ENCODE data around the gene HPCAL1. TPM values are rescaled to one million over a fixed set of nuclear protein-coding genes. Genes with fewer than 3 reads are reported as not detected.

HPCAL1 gene
- polyA plus RNA-seq, 1 donor from 2014 or later: 63.4 TPM

DNA sequence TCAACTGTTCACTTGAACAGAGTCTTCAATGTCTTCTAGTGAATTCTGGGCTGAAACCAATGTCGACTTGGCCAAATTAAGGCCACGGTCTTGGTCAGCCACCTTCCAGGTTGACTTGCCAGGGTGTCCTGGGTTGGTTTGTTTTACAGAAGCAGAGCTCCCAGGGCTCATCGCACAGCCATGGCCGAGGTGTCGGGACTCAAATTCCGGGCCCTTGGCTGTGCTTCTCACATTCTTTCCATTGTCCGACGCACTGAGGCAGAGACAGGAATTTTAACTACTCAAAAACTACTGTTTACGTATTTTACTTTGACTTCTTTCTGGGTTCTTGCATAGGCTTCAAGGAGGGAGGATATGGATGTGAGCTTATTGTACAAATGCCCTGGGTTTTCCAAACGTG, 51.7 kb downstream of the HPCAL1 start:
- no peak overlapping the region for H3K4me2 ChIP-seq (ENCODE audit: low read length)
- no peaks in the 10 kb centered on the region for H3K9me3 ChIP-seq (ENCODE audit: low read length)
- no peak overlapping the region for H3K9ac ChIP-seq (ENCODE audit: low read length)
- no peak overlapping the region for H2AFZ ChIP-seq (ENCODE audit: low read depth, low read length)
- H3K36me3 ChIP-seq (ENCODE audit: insufficient read depth, low read length): no peaks in the 10 kb centered on the region
- TF ChIP-seq SMC3 (conservative IDR thresholded peaks at IDR 0.05; ENCODE audit: poor library complexity) (no peak), MXI1 (conservative IDR thresholded peaks at IDR 0.05; ENCODE audit: poor library complexity, severe bottlenecking) (no peak), POLR2AphosphoS5 (IDR thresholded peaks at IDR 0.05) (no peak), EP300 (conservative IDR thresholded peaks at IDR 0.05; ENCODE audit: poor library complexity, severe bottlenecking) (no peak), EZH2 (IDR thresholded peaks at IDR 0.05; ENCODE audit: borderline replicate concordance, insufficient read depth, low read length, poor library complexity, severe bottlenecking) (no peak), REST (IDR thresholded peaks at IDR 0.05; ENCODE audit: borderline replicate concordance) (no peak), TAF1 (IDR thresholded peaks at IDR 0.05; ENCODE audit: low read depth) (no peak), RAD21 (conservative IDR thresholded peaks at IDR 0.05) (no peak)
- TF ChIP-seq, protein P1, sequence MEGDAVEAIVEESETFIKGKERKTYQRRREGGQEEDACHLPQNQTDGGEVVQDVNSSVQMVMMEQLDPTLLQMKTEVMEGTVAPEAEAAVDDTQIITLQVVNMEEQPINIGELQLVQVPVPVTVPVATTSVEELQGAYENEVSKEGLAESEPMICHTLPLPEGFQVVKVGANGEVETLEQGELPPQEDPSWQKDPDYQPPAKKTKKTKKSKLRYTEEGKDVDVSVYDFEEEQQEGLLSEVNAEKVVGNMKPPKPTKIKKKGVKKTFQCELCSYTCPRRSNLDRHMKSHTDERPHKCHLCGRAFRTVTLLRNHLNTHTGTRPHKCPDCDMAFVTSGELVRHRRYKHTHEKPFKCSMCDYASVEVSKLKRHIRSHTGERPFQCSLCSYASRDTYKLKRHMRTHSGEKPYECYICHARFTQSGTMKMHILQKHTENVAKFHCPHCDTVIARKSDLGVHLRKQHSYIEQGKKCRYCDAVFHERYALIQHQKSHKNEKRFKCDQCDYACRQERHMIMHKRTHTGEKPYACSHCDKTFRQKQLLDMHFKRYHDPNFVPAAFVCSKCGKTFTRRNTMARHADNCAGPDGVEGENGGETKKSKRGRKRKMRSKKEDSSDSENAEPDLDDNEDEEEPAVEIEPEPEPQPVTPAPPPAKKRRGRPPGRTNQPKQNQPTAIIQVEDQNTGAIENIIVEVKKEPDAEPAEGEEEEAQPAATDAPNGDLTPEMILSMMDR (IDR thresholded peaks at IDR 0.05; ENCODE audit: poor library complexity, severe bottlenecking): no peak
- no peaks in the 10 kb centered on the region for H3K9me2 ChIP-seq (ENCODE audit: insufficient read depth, low read length)
- H3F3A ChIP-seq (ENCODE audit: insufficient read depth, low read length, poor library complexity, severe bottlenecking): no peaks in the 10 kb centered on the region
- H3K27ac ChIP-seq (ENCODE audit: low read length): no peak overlapping the region
- H4K20me1 ChIP-seq (ENCODE audit: insufficient read depth): no peaks in the 10 kb centered on the region
- no peaks in the 10 kb centered on the region for H3K79me2 ChIP-seq (replicated peaks; ENCODE audit: insufficient read depth, low read length)
- no peaks in the 10 kb centered on the region for H3K27me3 ChIP-seq (ENCODE audit: insufficient read depth, low read depth, low read length)
- no peak overlapping the region for H3K4me3 ChIP-seq (ENCODE audit: low read length)

GRCh38 chr2:10355471-10356438, 53.1 kb downstream of the HPCAL1 start:
- Histone ChIP-seq H3K9me3 (ENCODE audit: low read length) (no peaks in the 10 kb centered on the region), H3K9ac (ENCODE audit: low read length) (no peak overlapping the region), H2AFZ (ENCODE audit: low read depth, low read length) (no peak overlapping the region), H3K4me3 (ENCODE audit: low read length) (no peak overlapping the region), H3F3A (ENCODE audit: insufficient read depth, low read length, poor library complexity, severe bottlenecking) (no peaks in the 10 kb centered on the region), H3K27me3 (ENCODE audit: insufficient read depth, low read depth, low read length) (no peaks in the 10 kb centered on the region), H3K27ac (ENCODE audit: low read length) (no peak overlapping the region), H3K79me2 (replicated peaks; ENCODE audit: insufficient read depth, low read length) (no peaks in the 10 kb centered on the region), H3K36me3 (ENCODE audit: insufficient read depth, low read length) (no peaks in the 10 kb centered on the region), H4K20me1 (ENCODE audit: insufficient read depth) (no peaks in the 10 kb centered on the region), H3K9me2 (ENCODE audit: insufficient read depth, low read length) (no peaks in the 10 kb centered on the region), H3K4me2 (ENCODE audit: low read length) (no peak overlapping the region)
- TF ChIP-seq RAD21 (conservative IDR thresholded peaks at IDR 0.05) (no peak), TAF1 (IDR thresholded peaks at IDR 0.05; ENCODE audit: low read depth) (no peak), REST (IDR thresholded peaks at IDR 0.05; ENCODE audit: borderline replicate concordance) (no peak), EZH2 (IDR thresholded peaks at IDR 0.05; ENCODE audit: borderline replicate concordance, insufficient read depth, low read length, poor library complexity, severe bottlenecking) (no peak), EP300 (conservative IDR thresholded peaks at IDR 0.05; ENCODE audit: poor library complexity, severe bottlenecking) (no peak), MXI1 (conservative IDR thresholded peaks at IDR 0.05; ENCODE audit: poor library complexity, severe bottlenecking) (no peak), POLR2AphosphoS5 (IDR thresholded peaks at IDR 0.05) (no peak), SMC3 (conservative IDR thresholded peaks at IDR 0.05; ENCODE audit: poor library complexity) (no peak)
- TF ChIP-seq, protein P1 (IDR thresholded peaks at IDR 0.05; ENCODE audit: poor library complexity, severe bottlenecking): no peak
